ENCODE measurements around the gene E2F3.
"Not testable (repeated sequence)": the region's sequence is repeated elsewhere in the genome, so short reads cannot be mapped to it uniquely, and the experiment has no call there.

Gene E2F3

GRCh38 chr6:20433929-20434328 is 32.2 kb downstream of the E2F3 start:
- peak; percentile 32 for DNase-seq (ENCODE audit: low spot score)

GRCh38 chr6:20434766-20435165 is 33.1 kb downstream of the E2F3 start:
- no peak for DNase-seq (ENCODE audit: low spot score)

GRCh38 chr6:20436719-20437118 is 35.0 kb downstream of the E2F3 start:
- DNase-seq (ENCODE audit: low spot score): no peak

- no peak for DNase-seq (ENCODE audit: low spot score)
These were observed 36.0 kb downstream of the E2F3 start for GRCh38 chr6:20437639-20438038.

GRCh38 chr6:20438462-20439070 is 36.9 kb downstream of the E2F3 start:
- no peak for DNase-seq (ENCODE audit: low spot score)

GRCh38 chr6:20439558-20439957 is 37.9 kb downstream of the E2F3 start:
- no peak for DNase-seq (ENCODE audit: low spot score)

- DNase-seq (ENCODE audit: low spot score): no peak
These were observed 38.6 kb downstream of the E2F3 start for GRCh38 chr6:20440296-20440695.

GRCh38 chr6:20441236-20441635 is 39.6 kb downstream of the E2F3 start:
- DNase-seq (ENCODE audit: low spot score): no peak

- DNase-seq (ENCODE audit: low spot score): no peak
These were observed 40.2 kb downstream of the E2F3 start for GRCh38 chr6:20441921-20442320.

- DNase-seq (ENCODE audit: low spot score): peak; percentile 89
These were observed 43.1 kb downstream of the E2F3 start for GRCh38 chr6:20444786-20445271.

- no peak for DNase-seq (ENCODE audit: low spot score)
These were observed 45.5 kb downstream of the E2F3 start for GRCh38 chr6:20447157-20447556.

- no peak for DNase-seq (ENCODE audit: low spot score)
These were observed 46.0 kb downstream of the E2F3 start for GRCh38 chr6:20447581-20448132.

GRCh38 chr6:20448828-20449227 is 47.1 kb downstream of the E2F3 start:
- DNase-seq (ENCODE audit: low spot score): no peak

- DNase-seq (ENCODE audit: low spot score): peak; percentile 44
These were observed 52.6 kb downstream of the E2F3 start for GRCh38 chr6:20454204-20454824.

- DNase-seq (ENCODE audit: low spot score): peak; percentile 54
These were observed 53.7 kb downstream of the E2F3 start for GRCh38 chr6:20455251-20455940.

- peak; percentile 72 for DNase-seq (ENCODE audit: low spot score)
These were observed 56.6 kb downstream of the E2F3 start for GRCh38 chr6:20458027-20458894.

GRCh38 chr6:20459682-20460081 is 58.0 kb downstream of the E2F3 start:
- no peak for DNase-seq (ENCODE audit: low spot score)

- no peak for DNase-seq (ENCODE audit: low spot score)
These were observed 59.9 kb downstream of the E2F3 start for GRCh38 chr6:20461576-20461975.

- no peak for DNase-seq (ENCODE audit: low spot score)
These were observed 61.7 kb downstream of the E2F3 start for GRCh38 chr6:20463396-20463795.

GRCh38 chr6:20464041-20464440 is 62.4 kb downstream of the E2F3 start:
- no peak for DNase-seq (ENCODE audit: low spot score)

- no peak for DNase-seq (ENCODE audit: low spot score)
These were observed 63.2 kb downstream of the E2F3 start for GRCh38 chr6:20464847-20465246.

GRCh38 chr6:20465616-20466015 is 63.9 kb downstream of the E2F3 start:
- not testable (repeated sequence) for DNase-seq (ENCODE audit: low spot score)
